Activated naive CD8-positive, alpha-beta T cell treated with anti-CD3 and anti-CD28 coated beads, Interleukin-2, amount 50 U/mL, for 16 hours (primary cell): Measurements from ENCODE around the gene ATP7B.

Source experiments
- DNase-seq: peaks from one replicate; pipeline ENCODE4 v3.0.0-alpha.2; 2020; ENCODE audit warnings: low read depth, low spot score

ATP7B gene

DNA sequence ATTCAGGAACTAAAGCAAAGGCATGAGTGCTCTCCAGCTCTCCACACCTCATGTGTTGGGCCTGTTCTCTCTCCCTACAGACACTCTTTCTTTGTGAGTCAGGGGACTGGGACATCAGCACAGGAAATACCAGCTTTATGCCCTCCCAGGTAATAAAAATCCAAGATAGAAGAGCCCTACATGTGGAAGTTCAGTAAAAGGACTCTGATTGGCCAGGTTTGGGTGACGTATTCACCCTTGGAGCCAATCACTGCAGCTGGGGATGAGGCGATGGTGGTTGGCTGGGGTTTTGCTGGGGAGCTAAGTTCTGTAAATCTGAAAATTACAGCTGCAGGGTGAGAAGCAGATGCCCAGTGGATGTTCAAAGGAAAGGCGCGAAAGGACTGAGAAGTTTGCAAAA, 117.0 kb downstream of the ATP7B start:
- no peak for DNase-seq

DNA sequence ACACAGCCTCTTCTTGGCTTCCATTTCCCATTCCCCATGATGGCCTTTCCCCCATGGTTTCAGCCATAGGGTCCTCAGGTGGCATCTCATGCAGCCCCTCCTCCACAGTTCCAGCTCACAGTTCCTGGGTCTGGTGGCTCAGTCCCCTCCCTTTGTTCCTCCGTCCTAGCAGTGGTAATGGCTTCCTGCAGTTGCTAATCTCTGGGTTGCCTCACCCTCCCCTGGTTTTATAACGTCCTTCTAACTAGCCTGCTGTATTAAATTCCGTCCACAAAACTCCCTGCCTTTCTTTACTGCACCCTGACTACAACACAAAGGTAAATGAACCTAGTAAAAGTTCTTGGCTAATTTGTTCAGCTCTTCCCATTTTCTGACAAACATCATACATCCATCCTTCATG, 118.6 kb downstream of the ATP7B start:
- DNase-seq, result no peak

DNA sequence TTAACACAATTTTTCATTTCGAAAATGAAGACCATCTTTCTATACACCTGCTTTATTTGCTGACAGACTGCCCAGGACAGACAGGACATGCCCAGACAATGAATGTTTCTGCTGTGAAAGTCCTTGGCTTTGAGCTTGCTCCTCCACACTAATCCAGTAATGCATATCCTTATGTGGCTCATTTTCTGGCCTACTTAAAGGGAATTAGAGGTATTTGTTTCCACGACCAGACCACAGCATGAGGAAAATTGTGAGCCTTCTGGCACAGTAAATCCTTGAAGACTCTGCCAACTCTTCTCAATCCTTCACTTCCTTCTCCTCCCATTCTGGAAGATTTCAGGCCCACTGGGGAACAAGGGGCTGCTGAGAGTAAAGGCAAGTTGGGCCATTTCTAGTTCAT, 123.8 kb downstream of the ATP7B start:
- DNase-seq, result no peak

DNA sequence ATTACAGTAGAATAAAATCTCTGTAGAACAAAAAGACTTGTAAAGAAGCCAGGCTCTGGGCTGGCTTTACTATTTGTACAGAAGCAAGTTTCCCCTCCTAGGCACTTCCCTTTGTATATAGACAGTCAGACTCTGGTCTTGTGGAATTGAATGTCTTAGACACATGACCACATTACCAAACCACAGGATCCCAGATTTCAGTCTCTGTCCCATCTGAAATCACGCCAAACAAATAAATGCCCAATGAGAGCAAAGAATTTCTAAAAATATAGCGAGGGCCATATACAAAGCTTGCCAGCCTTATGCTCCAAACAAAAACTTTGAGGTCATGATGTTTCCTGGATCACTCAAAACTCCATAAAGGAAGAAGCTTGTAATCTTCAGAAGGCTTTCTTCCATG, 125.6 kb downstream of the ATP7B start:
- DNase-seq, result no peak

DNA sequence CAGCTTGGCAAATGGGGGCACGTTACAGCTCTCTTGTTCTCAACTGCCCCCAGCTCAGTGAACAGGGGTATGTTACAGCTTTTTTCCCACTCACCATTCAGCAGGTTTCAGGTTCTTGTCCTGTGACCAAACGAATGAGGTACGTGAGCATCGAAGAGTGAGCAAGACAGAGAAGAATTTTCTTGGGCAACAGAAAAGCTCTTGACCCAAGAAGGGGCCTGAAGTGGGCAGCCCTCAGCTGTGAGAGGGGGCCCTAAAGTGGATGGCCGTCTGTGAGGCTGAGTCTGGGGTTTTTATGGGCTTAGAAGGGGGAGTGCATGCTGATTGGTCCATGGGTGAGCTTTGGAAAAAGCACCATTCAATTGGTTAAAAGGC, 128.0 kb downstream of the ATP7B start:
- DNase-seq, result no peak
